HUES64 (cell line): ENCODE data around the gene CHST12.
A peak's percentile ranks its signal among the peaks of the same experiment; 100 is the strongest.
"Not testable (repeated sequence)": the region's sequence is repeated elsewhere in the genome, so short reads cannot be mapped to it uniquely, and the experiment has no call there.

Source experiments
- H3K27ac ChIP-seq: 2 replicates; pipeline ENCODE4 v1.7.0; 2013; ENCODE audit warnings: low read depth, low read length, inconsistent platforms
- H3K27me3 ChIP-seq: 2 replicates; pipeline ENCODE4 v1.6.1; 2013; ENCODE audit warnings: mild to moderate bottlenecking, low read length; ENCODE audit not compliant: insufficient read depth
- H3K36me3 ChIP-seq: 2 replicates; pipeline ENCODE4 v1.6.1; 2013; ENCODE audit warnings: mild to moderate bottlenecking, low read length; ENCODE audit not compliant: insufficient read depth
- H3K4me1 ChIP-seq: 2 replicates; pipeline ENCODE4 v1.6.1; 2013; ENCODE audit warnings: mild to moderate bottlenecking, low read length, moderate library complexity; ENCODE audit not compliant: insufficient read depth
- H3K4me3 ChIP-seq: 2 replicates; pipeline ENCODE4 v1.5.1; 2013; ENCODE audit warnings: mild to moderate bottlenecking, low read length, moderate library complexity
- H3K9ac ChIP-seq: 2 replicates; pipeline ENCODE4 v1.6.1; 2013; ENCODE audit warnings: mild to moderate bottlenecking, low read depth, low read length
- H3K9me3 ChIP-seq: 2 replicates; pipeline ENCODE4 v1.6.1; 2013; ENCODE audit warnings: low read depth, low read length; ENCODE audit not compliant: insufficient read depth
- WGBS: fragments of 150-250, 120-280 bp; methylation state at CpG from one replicate; pipeline ENCODE4 v1.1.7; 2013; ENCODE audit warnings: missing lambda C conversion rate; 5-methylcytosine and 5-hydroxymethylcytosine counted together

The CHST12 gene

DNA sequence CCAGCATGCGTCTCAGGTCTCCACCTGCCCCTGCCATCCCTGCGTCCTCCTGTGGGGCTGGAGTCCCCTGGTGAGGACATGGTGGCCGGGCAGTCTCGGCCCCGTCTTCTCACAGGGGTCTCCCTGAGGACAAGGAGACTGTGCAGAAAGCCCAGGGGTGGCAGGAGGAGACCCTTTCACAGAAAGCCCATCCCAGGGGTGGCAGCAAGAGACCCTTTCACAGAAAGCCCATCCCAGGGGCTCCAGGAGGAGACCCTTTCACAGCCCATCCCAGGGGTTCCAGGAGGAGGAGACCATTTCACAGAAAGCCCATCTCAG is 14.8 kb upstream of the CHST12 start:
- H3K4me3 ChIP-seq: no peak overlapping the region
- no peaks in the 10 kb centered on the region for H3K27me3 ChIP-seq
- peaks cover 5% of the 10 kb centered on the region; the same call in 1 of the 2 replicates for H3K4me1 ChIP-seq
- H3K9ac ChIP-seq: no peak overlapping the region
- H3K36me3 ChIP-seq: no peaks in the 10 kb centered on the region
- WGBS: 96% methylated on average over 5 of the region's 5 CpGs
- H3K9me3 ChIP-seq: no peaks in the 10 kb centered on the region
- H3K27ac ChIP-seq: no peak overlapping the region

DNA sequence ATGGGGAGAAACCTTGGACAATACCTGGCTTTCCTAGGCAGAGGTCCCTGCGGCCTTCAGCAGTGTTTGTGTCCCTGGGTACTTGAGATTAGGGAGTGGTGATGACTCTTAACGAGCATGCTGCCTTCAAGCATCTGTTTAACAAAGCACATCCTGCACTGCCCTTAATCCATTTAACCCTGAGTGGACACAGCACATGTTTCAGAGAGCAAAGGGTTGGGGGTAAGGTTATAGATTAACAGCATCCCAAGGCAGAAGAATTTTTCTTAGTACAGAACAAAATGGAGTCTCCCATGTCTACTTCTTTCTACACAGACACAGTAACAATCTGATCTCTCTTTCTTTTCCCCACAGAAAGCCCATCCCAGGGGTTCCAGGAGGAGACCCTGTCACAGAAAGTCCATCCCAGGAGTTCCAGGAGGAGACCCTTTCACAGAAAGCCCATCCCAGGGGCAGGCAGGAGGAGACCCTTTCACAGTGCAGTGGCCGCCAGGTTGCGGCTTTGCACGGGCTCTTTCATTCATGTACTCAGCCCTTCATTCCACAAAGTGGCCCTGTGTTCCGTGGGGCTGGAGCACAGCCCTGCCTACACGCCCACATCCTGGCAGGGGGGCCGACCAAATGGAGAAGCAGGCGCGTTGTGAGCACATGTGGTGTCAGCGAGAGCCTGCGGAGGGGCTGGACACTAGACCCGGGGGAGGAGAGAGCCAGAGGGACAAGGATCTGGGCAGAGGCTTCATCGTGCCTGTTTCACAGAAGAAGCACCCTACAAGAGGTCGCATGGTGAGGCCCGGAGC is 13.2 kb upstream of the CHST12 start:
- not testable (repeated sequence) for H3K4me1 ChIP-seq, H3K36me3 ChIP-seq, H3K9me3 ChIP-seq, H3K27me3 ChIP-seq, H3K4me3 ChIP-seq
- H3K9ac ChIP-seq: 0 out of 2 replicates have a peak overlapping the region, but pooled peaks have one; percentile 20
- WGBS: 83% methylated on average over 14 of the region's 16 CpGs
- peak overlapping the region; percentile 46; the same call in 1 of the 2 replicates for H3K27ac ChIP-seq

DNA sequence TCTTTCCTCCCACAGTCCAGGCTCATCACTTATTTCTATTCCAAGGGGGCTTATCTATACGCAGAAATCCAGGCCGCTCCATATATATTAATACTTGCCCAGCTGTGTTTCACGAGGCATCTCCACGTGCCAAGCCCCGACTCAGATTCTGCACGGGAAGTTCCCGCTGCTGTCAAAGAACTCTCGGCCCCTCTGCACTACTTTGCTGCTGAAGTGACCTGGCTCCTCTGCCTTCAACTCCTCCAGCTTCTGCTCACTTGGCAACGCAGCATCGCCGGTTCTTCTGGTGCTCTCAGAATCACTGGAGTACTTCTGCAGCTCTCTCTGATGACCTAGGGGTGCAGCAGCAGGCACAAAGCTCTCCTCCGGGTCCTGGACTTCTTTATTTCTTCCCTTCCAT is 9.7 kb upstream of the CHST12 start:
- no peak overlapping the region for H3K4me3 ChIP-seq
- H3K27me3 ChIP-seq: no peaks in the 10 kb centered on the region
- peaks cover 5% of the 10 kb centered on the region; the same call in 1 of the 2 replicates for H3K4me1 ChIP-seq
- no peak overlapping the region for H3K27ac ChIP-seq
- H3K9me3 ChIP-seq: no peaks in the 10 kb centered on the region
- 91% methylated on average over 12 of the region's 12 CpGs for WGBS
- H3K36me3 ChIP-seq: no peaks in the 10 kb centered on the region
- no peak overlapping the region for H3K9ac ChIP-seq

DNA sequence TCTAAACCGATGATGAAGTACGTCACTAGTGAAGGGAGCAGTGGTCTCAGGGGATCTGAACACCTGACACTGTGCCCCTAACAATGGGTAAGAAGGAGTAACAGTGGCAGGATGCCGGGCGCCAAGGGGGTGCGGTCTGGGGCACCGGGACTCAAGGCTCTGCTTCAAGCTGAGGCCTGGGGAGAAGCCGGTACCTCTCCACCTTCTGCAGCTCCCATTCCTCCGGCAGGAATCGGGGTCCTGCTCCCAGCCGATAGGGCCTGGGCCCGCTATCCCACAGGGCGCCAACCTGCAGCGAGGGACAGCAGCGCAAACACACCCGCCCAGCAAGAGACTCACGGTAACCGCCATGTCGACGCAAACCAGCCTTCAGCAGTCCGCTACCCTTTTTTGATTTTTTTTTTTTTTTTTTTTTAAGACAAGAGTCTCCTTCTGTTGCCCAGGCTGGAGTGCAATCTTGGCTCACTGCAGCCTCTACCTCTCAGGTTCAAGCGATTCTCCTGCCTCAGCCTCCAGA is 8.8 kb upstream of the CHST12 start:
- no peaks in the 10 kb centered on the region for H3K27me3 ChIP-seq
- H3K27ac ChIP-seq: no peak overlapping the region
- no peaks in the 10 kb centered on the region for H3K9me3 ChIP-seq
- no peak overlapping the region for H3K4me3 ChIP-seq
- WGBS: 94% methylated on average over 21 of the region's 21 CpGs
- H3K9ac ChIP-seq: no peak overlapping the region
- no peaks in the 10 kb centered on the region for H3K36me3 ChIP-seq
- H3K4me1 ChIP-seq: peaks cover 6% of the 10 kb centered on the region; the same call in 1 of the 2 replicates

DNA sequence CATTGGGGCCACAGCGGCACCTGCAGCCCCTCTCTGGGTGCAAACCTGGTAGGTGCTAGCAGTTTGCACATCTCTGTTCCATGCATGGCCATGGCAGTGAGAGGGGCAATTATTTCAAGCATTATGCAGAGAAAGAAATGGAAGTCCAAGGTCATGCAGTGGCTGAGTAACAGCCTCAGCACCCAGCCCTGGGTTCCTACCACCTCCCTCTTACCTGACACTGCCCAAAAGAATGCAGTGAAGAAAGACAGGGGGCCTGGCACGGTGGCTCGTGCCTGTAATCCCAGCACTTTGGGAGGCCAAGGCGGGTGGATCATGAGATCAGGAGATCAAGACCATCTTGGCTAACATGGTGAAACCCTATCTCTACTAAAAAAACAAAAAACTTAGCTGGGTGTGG is 4.9 kb upstream of the CHST12 start:
- H3K36me3 ChIP-seq: no peaks in the 10 kb centered on the region
- no peak overlapping the region for H3K27ac ChIP-seq
- no peaks in the 10 kb centered on the region for H3K9me3 ChIP-seq
- WGBS: 96% methylated on average over 4 of the region's 4 CpGs
- no peak overlapping the region for H3K9ac ChIP-seq
- no peak overlapping the region for H3K4me3 ChIP-seq
- H3K4me1 ChIP-seq: peaks cover 10% of the 10 kb centered on the region
- no peaks in the 10 kb centered on the region for H3K27me3 ChIP-seq

DNA sequence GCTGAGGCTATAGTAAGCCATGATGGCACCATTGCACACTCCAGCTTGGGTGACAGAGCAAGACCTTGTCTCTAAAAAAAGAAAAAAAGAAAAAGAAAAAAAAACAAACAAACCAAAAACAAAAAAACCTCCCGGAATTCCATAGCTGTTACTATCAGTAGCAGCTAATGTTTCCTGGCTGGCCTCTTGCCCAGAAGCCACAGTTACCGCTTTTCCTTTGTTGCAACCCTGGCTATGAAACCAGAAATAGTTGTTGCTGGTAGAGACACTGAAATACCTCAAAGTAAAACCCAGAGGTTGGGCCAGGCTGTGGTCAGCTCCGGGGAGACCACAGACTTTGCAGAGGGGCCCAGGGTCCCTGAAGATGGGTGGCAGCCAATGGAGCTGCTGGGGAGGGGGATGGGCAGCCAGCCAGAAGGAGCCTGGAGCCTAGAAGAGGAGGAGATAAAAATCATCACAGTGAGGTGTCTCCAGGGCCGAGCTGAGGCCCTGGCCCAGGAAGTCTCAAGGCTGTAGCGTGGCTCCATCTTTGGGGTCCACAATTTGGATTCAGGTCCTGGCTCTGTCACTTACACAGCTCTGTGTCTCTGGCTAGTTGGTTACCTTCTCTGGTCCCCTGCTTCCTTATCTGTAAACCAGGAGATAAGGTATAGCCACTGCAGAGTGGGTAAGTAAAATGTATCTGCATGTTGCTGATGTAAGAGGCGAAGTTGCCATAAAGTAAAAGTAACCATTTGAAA is 3.4 kb upstream of the CHST12 start:
- peaks cover 10% of the 10 kb centered on the region for H3K4me1 ChIP-seq
- WGBS: 67% methylated on average over 6 of the region's 6 CpGs
- H3K27me3 ChIP-seq: no peaks in the 10 kb centered on the region
- H3K4me3 ChIP-seq: no peak overlapping the region
- H3K9ac ChIP-seq: peak overlapping the region; percentile 20; the same call in 1 of the 2 replicates
- no peaks in the 10 kb centered on the region for H3K36me3 ChIP-seq
- H3K9me3 ChIP-seq: no peaks in the 10 kb centered on the region
- H3K27ac ChIP-seq: peak overlapping the region; percentile 53; the same call in 1 of the 2 replicates

DNA sequence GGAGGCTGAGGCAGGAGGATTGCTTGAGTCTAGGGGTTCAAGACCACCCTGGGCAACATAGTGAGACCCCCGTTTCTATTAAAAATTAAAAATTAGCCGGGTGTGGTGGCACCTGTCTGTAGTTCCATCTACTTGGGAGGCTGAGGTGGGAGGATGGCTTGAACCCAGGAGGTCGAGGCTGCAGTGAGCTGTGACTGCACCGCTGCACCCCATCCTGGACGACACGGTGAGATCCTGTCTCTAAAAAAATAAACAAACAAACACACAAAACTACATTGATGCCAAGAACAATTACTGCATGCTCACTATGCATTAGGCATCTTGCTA is 761 bp upstream of the CHST12 start:
- WGBS: 83% methylated on average over 6 of the region's 6 CpGs
- no peak overlapping the region for H3K27ac ChIP-seq
- no peaks in the 10 kb centered on the region for H3K9me3 ChIP-seq
- peak overlapping the region; percentile 49 for H3K9ac ChIP-seq
- peak overlapping the region; percentile 71 for H3K4me3 ChIP-seq
- no peaks in the 10 kb centered on the region for H3K36me3 ChIP-seq
- no peaks in the 10 kb centered on the region for H3K27me3 ChIP-seq
- peaks cover 10% of the 10 kb centered on the region for H3K4me1 ChIP-seq

DNA sequence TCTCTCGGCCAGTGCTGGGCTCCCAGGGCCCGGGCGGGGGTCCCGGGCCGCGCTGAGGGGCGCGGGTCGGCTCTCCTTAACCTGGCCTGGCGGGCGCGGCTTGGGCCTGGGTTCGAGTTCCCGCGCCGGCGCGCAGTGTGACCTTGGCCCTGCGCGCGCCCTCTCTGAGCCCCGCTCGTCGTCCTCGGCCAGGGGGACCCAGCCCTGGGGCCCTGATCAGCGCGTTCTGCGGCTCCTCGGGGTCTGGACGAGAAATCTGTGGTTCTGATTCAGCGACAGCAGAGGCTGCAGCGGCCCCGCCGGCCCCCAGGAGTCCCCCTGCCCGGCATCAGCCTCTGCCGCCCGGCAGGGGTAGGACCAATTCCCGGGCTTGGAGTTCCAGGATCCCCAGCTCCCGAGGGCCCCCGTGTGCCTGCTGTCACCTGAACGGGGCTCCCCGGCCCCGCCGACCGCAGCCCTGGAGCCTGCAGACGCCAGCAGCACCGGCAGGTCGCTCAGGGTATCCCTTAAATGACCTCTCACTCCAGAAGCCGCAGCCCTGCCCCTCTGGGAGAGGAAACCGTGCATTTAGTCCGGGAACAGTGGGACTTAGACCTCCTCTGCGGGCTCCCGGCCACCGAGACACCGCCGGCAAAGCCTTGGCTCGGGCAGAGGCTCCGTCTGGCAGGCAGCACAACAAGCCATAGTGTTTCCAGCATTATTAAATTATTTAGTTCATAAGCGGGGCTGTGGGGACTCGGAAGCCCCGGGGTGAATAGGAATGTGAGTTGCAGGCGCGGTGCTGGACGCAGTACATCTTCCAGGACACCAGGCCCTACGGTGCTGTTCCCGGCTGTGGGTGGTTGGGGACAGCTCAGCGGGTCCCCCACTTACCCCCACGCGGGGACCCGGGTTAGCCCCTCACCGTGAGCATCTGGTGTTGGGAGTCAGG is 572 bp downstream of the CHST12 start:
- peak overlapping the region; percentile 91 for H3K4me3 ChIP-seq
- no peaks in the 10 kb centered on the region for H3K36me3 ChIP-seq
- peak overlapping the region; percentile 13; the same call in 1 of the 2 replicates for H3K27ac ChIP-seq
- peak overlapping the region; percentile 77 for H3K9ac ChIP-seq
- peaks cover 10% of the 10 kb centered on the region for H3K4me1 ChIP-seq
- H3K9me3 ChIP-seq: no peaks in the 10 kb centered on the region
- WGBS: 9% methylated on average over 71 of the region's 71 CpGs
- H3K27me3 ChIP-seq: no peaks in the 10 kb centered on the region

DNA sequence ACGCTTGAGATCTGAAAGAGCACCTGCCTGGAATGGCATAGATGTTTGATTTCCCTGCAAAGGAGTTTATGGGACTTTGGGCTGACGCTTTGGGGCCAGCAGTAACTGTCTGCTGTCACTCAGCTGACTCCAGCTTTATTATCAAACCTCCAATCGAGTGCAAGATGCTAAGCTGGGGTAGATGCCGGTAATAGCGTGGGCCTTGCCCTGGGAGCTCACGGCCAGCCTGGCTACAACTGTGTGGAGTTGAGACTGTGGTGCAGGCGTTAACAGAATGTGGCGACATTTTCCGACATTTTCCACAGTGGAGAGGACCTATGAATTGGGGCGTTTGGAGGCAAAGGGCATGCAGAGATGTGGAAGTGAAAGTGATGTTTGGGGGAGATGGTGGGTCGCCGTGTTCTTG is 1.3 kb downstream of the CHST12 start:
- H3K9me3 ChIP-seq: no peaks in the 10 kb centered on the region
- H3K36me3 ChIP-seq: no peaks in the 10 kb centered on the region
- H3K27ac ChIP-seq: no peak overlapping the region
- H3K4me3 ChIP-seq: peak overlapping the region; percentile 91
- peaks cover 8% of the 10 kb centered on the region for H3K4me1 ChIP-seq
- H3K9ac ChIP-seq: peak overlapping the region; percentile 77; the same call in 1 of the 2 replicates
- WGBS: 90% methylated on average over 12 of the region's 12 CpGs
- no peaks in the 10 kb centered on the region for H3K27me3 ChIP-seq

DNA sequence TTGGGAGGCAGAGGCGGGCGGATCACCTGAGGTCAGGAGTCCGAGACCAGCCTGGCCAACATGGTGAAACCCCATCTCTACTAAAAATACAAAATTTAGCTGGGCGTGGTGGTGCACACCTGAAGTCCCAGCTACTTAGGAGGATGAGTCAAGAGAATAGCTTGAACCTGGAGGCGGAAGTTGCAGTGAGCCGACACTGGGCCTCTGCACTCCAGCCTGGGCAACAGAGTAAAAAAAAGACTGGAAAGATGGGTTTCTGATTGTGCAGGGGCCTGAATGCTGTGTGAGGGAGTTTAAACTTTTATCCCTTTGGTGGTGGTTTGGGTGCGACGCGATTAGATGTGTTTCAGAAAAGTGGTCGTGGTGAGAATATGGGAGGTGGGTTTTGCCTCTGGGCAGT is 1.8 kb downstream of the CHST12 start:
- Histone ChIP-seq H3K4me3 (no peak overlapping the region), H3K27ac (no peak overlapping the region), H3K27me3 (no peaks in the 10 kb centered on the region), H3K9ac (no peak overlapping the region), H3K36me3 (no peaks in the 10 kb centered on the region), H3K4me1 (peaks cover 3% of the 10 kb centered on the region), H3K9me3 (no peaks in the 10 kb centered on the region)
- WGBS: 94% methylated on average over 10 of the region's 10 CpGs
